ENCODE data around the gene C1RL.

- no peak for TF ChIP-seq POLR2A (IDR thresholded peaks at IDR 0.05)
- TF ChIP-seq, protein P1, sequence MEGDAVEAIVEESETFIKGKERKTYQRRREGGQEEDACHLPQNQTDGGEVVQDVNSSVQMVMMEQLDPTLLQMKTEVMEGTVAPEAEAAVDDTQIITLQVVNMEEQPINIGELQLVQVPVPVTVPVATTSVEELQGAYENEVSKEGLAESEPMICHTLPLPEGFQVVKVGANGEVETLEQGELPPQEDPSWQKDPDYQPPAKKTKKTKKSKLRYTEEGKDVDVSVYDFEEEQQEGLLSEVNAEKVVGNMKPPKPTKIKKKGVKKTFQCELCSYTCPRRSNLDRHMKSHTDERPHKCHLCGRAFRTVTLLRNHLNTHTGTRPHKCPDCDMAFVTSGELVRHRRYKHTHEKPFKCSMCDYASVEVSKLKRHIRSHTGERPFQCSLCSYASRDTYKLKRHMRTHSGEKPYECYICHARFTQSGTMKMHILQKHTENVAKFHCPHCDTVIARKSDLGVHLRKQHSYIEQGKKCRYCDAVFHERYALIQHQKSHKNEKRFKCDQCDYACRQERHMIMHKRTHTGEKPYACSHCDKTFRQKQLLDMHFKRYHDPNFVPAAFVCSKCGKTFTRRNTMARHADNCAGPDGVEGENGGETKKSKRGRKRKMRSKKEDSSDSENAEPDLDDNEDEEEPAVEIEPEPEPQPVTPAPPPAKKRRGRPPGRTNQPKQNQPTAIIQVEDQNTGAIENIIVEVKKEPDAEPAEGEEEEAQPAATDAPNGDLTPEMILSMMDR (IDR thresholded peaks at IDR 0.05) = no peak
- TF ChIP-seq POLR2AphosphoS5 (IDR thresholded peaks at IDR 0.05; ENCODE audit: insufficient read depth in 1 of 2, low read depth in 1 of 2) = no peak
These were observed 41.3 kb upstream of the C1RL start for GRCh38 chr12:7150356-7150755.

Measured in vagina (tissue), 2 donors.